ENCODE measurements around the gene SULT1A2. TPM values are rescaled to one million over a fixed set of nuclear protein-coding genes. Genes with fewer than 3 reads are reported as not detected.

The SULT1A2 gene
- total RNA-seq (2022; extraction: Qiagen RNA extraction): 0.07 to 0.14 TPM in 2 of 5 replicates, not detected in the others

DNA sequence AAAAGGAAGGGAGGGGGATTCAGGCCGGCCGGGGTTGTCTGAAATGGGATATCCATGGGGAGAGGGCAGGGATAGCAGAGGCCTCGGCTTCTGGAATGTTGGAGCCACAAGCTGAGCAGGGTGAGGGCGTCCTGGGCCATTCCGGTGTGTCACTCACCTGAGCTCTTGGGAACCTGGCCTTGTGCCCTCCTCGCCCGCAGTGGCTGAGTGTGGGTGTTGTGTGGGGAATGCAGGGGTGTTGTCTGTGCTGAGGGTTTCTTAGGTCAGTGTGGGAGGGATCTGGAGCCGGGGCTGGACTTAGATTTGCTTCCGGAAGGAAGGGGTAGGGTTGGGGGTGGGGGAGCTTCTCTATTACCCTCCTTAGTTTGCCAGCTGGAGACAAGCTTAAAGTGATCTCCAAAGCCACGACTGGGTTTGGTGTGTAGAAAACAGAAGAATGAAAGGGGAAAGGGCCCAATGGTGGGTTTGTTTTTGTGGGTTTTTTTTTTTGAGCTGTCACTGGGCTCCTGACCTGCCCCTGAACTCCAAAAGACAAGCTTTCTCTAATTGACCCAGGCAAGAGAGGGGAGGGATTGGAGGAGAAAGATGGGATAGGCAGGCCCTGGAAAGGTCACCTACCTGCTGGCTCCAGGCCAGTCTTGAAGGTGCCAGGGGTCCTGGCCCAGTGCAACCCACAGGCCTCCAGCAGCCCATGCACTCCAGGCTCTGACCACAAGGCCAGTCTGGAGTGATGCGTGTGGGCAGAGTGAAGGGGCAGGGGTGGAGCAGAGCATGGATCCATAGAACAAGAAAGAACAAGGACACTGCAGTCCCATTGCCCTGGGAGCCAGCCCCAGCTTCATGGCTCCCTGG, at the start of gene SULT1A2:
Gene SULT1A2 (minus strand): TSS at position 211 of the 852 bp plus-strand sequence. CDS start 1,120 bp downstream, outside the sequence.

DNA sequence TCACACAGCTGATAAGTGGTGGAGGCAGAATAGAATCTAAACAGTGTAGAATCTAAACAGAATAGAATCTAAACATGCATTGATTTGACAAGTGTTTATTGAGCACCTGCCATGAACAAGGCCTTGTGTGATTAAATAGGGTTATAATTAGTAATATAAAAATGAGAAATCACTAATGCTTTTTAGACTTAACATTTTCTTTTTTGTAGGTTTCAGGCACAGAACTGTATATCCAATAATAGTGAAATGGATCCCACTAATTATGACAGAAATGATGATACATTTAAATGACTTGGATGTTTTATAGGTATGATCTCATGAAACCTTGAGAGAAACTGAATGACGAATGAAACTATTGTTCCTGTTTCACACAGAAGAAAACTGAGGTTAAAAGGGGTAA, 40.9 kb upstream of the SULT1A2 start, which contains the start of gene NPIPB8:
Gene NPIPB8 (plus strand): TSS at position 301 of the 400 bp plus-strand sequence. CDS start 296 bp downstream, outside the sequence.

DNA sequence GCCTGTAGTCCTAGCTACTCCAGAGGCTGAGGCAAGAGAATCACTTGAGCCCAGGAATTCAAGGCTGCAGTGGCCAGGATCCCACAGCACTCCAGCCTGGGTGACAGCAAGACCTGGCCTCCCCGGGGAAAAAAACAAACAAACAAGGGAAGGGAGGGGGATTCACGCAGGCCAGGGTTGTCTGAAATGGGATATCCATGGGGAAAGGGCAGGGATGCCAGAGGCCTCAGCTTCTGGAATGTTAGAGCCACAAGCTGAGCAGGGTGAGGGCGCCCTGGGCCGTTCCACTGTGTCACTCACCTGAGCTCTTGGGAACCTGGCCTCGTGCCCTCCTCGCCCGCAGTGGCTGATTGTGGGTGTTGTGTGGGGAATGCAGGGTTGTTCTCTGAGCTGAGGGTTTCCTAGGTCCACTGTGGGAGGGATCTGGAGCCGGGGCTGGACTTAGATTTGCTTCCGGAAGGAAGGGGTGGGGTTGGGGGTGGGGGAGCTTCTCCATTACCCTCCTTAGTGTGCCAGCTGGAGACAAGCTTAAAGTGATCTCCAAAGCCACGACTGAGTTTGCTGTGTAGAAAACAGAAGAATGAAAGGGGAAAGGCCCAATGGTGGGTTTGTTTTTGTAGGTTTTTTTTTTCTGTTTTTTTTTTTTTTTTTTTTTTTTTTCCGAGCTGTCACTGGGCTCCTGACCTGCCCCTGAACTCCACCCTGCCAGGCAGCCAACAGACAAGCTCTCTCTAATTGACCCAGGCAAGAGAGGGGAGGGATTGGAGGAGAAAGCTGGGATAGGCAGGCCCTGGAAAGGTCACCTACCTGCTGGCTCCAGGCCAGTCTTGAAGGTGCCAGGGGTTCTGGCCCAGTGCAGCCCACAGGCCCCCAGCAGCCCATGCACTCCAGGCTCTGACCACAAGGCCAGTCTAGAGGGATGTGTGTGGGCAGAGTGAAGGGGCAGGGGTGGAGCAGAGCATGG, 13.1 kb upstream of the SULT1A2 start, which contains the start of gene SULT1A1:
Gene SULT1A1 (minus strand): TSS at position 414 of the 964 bp plus-strand sequence. CDS start 1,189 bp downstream, outside the sequence.

DNA sequence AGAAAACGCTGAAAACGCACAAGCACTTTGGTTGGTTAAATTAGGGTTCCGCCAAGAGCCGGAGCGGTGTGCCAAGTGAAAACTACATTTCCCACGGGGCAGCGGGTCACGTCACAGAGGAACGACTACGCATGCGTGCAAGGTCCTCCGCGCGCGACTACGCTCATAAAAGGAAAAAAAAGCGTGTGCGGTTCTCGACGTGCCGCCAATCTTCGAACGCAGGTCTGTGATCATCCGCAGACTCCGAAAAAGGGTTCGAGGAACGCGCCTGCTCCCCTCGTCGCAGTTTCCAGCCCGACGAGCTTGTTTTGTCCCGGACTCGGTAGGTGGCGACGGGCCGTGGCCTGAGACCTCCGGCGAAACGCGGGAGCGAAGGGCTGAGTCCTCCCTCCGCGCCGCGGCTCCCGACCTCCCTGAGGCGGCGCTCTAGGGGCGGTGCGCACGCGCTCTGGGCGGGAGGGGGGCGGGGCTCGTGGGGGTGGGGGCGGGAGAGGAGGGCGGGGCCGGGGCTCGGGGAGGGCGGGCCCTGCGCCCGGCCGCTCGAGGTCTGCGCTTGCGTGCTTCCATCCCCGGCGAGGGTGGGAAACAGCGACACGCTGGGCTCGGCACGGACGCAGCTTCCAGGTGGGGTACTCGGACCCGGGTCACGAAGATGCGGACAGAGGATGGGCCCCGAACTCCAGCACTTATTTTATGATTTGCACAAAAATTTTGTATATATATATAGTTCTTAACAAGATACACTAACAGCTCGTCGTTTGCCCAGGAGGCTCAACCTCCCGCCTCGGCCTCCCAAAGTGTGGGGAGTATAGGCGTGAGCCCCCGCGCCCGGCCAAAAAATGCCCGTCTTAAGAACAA, 42.8 kb downstream of the SULT1A2 start, which contains the start of gene SGF29:
Gene SGF29 (plus strand): TSS at position 145 of the 858 bp plus-strand sequence. CDS start 27,150 bp downstream, outside the sequence.

Other genes starting within 250 kb of the SULT1A2 start
- gene NPIPB6, start 233.5 kb downstream of the SULT1A2 start, total RNA-seq (2022; extraction: Qiagen RNA extraction): 1.2 to 2.3 TPM (median 1.5 TPM) in 5 replicates
- gene EIF3CL, start 193.2 kb downstream of the SULT1A2 start, total RNA-seq (2022; extraction: Qiagen RNA extraction): 61.3 to 116 TPM (median 76.6 TPM) in 5 replicates
- 0.11 to 0.36 TPM (median 0.21 TPM) in 4 of 5 replicates, not detected in the other for gene NPIPB7, start 124.7 kb downstream of the SULT1A2 start, total RNA-seq (2022; extraction: Qiagen RNA extraction)
- gene CLN3, start 105.0 kb downstream of the SULT1A2 start, total RNA-seq (2022; extraction: Qiagen RNA extraction): 19.6 to 39.3 TPM (median 32.8 TPM) in 5 replicates
- gene APOBR, start 102.4 kb downstream of the SULT1A2 start, total RNA-seq (2022; extraction: Qiagen RNA extraction): 0.03 to 0.13 TPM (median 0.05 TPM) in 5 replicates
- gene IL27, start 90.2 kb downstream of the SULT1A2 start, total RNA-seq (2022; extraction: Qiagen RNA extraction): not detected in 5 replicates
- gene NUPR1, start 58.1 kb downstream of the SULT1A2 start, total RNA-seq (2022; extraction: Qiagen RNA extraction): 10.8 to 18.9 TPM (median 14.9 TPM) in 5 replicates
- 22.2 to 23.7 TPM (median 22.4 TPM) in 5 replicates for gene SGF29, start 43.1 kb downstream of the SULT1A2 start, total RNA-seq (2022; extraction: Qiagen RNA extraction)
- 4.5 to 6.0 TPM (median 5.7 TPM) in 5 replicates for gene SULT1A1, start 13.0 kb upstream of the SULT1A2 start, total RNA-seq (2022; extraction: Qiagen RNA extraction)
- 0.32 to 0.44 TPM (median 0.39 TPM) in 3 of 5 replicates, not detected in the others for gene NPIPB8, start 41.0 kb upstream of the SULT1A2 start, total RNA-seq (2022; extraction: Qiagen RNA extraction)
- 203 to 364 TPM (median 349 TPM) in 5 replicates for gene EIF3C, start 114.4 kb upstream of the SULT1A2 start, total RNA-seq (2022; extraction: Qiagen RNA extraction)
- gene NPIPB9, start 154.7 kb upstream of the SULT1A2 start, total RNA-seq (2022; extraction: Qiagen RNA extraction): 1.1 to 1.7 TPM (median 1.4 TPM) in 5 replicates
- 82.9 to 130 TPM (median 121 TPM) in 5 replicates for gene ATXN2L, start 225.9 kb upstream of the SULT1A2 start, total RNA-seq (2022; extraction: Qiagen RNA extraction)
- 221 to 309 TPM (median 290 TPM) in 5 replicates for gene TUFM, start 249.3 kb upstream of the SULT1A2 start, total RNA-seq (2022; extraction: Qiagen RNA extraction)